GM10248 (cell line): ENCODE measurements around the gene GALNT15.

Experiments used
- CTCF ChIA-PET: fragments of 300-600 bp; sonication (Branson Sonifier 250); formaldehyde crosslinking; extraction: SDS; loops from one replicate; lab custom pipeline; 2021; ENCODE audit warnings: antibody characterized with exemption; lab: Yijun Ruan, JAX
- POLR2A ChIA-PET: fragments of 350-650 bp; sonication (Branson Sonifier 250); formaldehyde crosslinking; extraction: SDS; loops from one replicate; lab custom pipeline; 2020; ENCODE audit warnings: antibody characterized with exemption; lab: Yijun Ruan, JAX
- DNase-seq: peaks from one replicate; pipeline ENCODE4 v3.0.0; 2012; ENCODE audit errors: extremely low spot score
- TF ChIP-seq, protein P1 (sequence below): IDR thresholded peaks from 2 replicates; pipeline ENCODE4 v1.5.1; 2012; ENCODE audit warnings: mild to moderate bottlenecking, low read depth; ENCODE audit errors: extremely low read depth, missing control alignments, control extremely low read depth

Gene GALNT15

DNA sequence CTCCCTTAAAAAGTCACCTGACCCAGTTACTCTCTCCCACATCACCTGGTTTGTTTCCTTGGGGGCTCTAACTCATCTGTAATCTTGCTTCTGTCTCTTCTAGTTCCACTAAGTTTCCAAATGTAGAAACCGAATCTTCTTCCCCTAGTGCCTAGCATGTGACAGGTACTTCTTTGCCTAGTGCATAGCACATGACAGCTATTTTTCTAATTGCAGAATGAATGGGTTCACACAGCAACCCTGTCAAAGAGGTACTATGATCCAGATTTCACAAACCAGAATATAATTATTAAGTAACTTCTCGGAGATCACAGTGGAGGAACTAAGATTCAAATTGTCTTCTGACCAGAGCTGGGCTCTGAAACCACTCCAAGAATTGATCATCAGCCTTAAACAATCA is 82.8 kb downstream of the GALNT15 start:
- TF ChIP-seq, protein P1, sequence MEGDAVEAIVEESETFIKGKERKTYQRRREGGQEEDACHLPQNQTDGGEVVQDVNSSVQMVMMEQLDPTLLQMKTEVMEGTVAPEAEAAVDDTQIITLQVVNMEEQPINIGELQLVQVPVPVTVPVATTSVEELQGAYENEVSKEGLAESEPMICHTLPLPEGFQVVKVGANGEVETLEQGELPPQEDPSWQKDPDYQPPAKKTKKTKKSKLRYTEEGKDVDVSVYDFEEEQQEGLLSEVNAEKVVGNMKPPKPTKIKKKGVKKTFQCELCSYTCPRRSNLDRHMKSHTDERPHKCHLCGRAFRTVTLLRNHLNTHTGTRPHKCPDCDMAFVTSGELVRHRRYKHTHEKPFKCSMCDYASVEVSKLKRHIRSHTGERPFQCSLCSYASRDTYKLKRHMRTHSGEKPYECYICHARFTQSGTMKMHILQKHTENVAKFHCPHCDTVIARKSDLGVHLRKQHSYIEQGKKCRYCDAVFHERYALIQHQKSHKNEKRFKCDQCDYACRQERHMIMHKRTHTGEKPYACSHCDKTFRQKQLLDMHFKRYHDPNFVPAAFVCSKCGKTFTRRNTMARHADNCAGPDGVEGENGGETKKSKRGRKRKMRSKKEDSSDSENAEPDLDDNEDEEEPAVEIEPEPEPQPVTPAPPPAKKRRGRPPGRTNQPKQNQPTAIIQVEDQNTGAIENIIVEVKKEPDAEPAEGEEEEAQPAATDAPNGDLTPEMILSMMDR, result no peak
- ChIA-PET POLR2A (no interaction called here), CTCF (interaction anchor here (0.8 to 1.0 kb wide), 2 partner anchors 12 to 353 kb away, joined by 3 read pairs; no protein-coding TSS in a partner anchor)
- DNase-seq, result no peak

DNA sequence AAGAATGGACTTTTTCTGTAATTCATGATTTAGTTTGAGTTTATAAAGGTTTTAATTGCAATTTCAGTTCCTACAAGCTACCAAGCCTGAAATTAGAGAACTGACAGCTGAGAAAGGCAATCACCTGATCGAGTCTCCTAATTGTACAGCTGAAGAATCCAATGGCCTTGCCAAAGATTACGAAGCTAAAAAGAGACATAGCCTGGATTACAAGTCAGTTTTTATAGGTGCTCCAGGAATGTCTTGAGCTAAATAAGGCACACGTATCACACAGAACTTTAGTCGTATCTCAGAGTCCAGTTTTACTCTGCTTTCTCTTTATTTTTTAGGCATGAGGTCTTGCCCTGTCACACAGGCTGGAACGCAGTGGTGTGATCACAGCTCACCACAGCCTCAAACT is 83.7 kb downstream of the GALNT15 start:
- TF ChIP-seq, protein P1, result no peak
- ChIA-PET POLR2A (no interaction called here), CTCF (interaction anchor here (1.1 to 1.9 kb wide), 2 partner anchors 10 kb away, joined by 5 to 11 read pairs; no protein-coding TSS in a partner anchor)
- DNase-seq, result no peak

DNA sequence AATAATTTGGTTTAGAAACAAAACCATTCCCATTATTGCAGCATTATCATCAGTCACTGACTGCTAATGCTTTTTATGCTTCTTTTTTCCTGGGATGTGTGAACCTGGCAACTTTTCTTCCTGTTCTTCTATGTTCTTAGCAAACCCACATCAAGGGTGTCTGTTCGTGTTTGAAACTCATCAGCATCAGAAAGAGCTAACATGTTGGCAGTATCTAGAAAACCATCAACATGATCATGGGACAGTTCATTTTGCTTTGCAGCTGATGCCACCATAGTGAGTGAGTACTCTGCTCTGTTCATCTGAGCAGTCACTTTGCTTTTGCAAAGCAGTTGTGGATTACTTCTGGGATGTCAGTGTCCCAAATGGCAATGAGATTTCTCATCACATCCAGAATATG is 84.4 kb downstream of the GALNT15 start:
- DNase-seq, result no peak
- CTCF ChIA-PET, result interaction anchor here (1.1 to 1.9 kb wide), 3 partner anchors 7 to 11 kb away, joined by 3 to 11 read pairs (median 5); no protein-coding TSS in a partner anchor
- TF ChIP-seq, protein P1, result no peak
- POLR2A ChIA-PET, result no interaction called here

DNA sequence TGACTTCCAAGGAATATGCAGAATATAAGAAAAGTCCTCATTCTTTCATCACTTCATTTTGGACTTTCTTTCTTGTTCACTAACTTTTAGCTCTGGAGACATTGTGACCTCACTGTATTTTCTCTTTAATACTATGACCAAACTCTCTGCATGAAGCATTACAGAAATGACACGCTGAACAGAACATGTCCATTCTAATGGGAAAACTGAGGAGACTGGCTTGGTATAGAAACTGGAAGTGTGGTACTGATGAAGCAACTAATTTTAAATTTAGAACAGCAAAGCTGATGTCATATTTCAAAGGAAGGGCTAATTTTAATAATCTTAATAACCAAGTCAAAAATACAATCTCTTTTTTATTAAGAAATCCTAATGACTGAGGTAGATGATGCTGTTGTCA is 85.6 kb downstream of the GALNT15 start:
- ChIA-PET CTCF (interaction anchor here (1.5 kb wide), 2 partner anchors 9 to 503 kb away, joined by 3 read pairs; no protein-coding TSS in a partner anchor), POLR2A (no interaction called here)
- TF ChIP-seq, protein P1, result no peak
- no peak for DNase-seq

DNA sequence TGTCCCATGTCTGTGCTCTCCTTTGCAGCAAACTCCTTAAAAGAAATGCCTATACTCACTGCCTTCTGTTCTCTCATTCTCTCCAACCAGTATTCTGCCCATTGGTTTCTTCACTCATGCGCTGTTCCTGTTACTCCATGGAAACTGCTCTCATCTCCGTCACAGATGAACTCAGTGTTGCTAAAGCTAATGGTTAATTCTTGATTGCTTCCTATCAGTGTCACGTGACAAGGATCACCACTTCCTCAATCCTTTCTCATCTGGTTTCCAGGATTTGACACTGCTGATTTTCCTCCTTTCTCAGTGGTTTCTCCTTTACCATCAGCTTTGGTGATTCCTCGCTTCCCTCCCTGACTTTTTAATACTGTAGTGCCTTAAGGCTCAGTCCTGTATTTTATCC is 87.7 kb downstream of the GALNT15 start:
- TF ChIP-seq, protein P1, result no peak
- ChIA-PET POLR2A (no interaction called here), CTCF (interaction anchor here (0.8 kb wide), 1 partner anchor 14 kb away, joined by 3 read pairs; no protein-coding TSS in a partner anchor)
- DNase-seq, result no peak

DNA sequence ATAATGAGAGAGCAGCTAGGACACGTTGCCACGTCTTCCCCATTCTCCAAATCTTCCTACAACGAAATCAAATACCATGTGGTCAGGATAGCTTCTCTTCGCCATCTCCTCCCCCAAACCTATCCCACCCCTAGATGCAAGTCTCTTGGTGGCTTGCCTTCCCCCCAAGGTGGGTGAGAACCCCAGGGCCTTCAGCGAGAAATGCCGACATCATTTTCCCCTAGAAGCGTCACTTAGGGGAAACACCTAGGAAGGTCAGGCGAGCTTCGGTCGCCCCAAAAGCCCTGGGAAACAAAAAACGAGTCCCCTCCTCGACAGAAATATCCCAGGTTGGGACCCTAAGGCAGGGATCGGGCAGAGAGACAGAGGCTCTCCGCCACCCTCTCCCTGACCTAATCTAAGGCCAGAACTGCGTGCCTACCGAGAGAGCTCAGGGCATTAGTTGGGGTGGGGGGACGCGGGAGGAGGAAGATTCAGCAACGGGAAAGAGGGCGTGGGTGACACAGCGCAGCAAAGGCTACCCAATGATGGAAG is 89.8 kb downstream of the GALNT15 start:
- TF ChIP-seq, protein P1, result no peak
- POLR2A ChIA-PET, result interaction anchor here (0.7 to 0.8 kb wide), 2 partner anchors 22 to 165 kb away, joined by 3 read pairs; no protein-coding TSS in a partner anchor
- no peak for DNase-seq
- CTCF ChIA-PET, result interaction anchor here (1.0 to 8.3 kb wide), 9 partner anchors 10 to 287 kb away, joined by 3 to 55 read pairs (median 6); no protein-coding TSS in a partner anchor
